ENCODE data around the gene DCXR. TPM values are rescaled to one million over a fixed set of nuclear protein-coding genes. Genes with fewer than 3 reads are reported as not detected.

DCXR gene
- total RNA-seq, 6 donors from 2014 or later = 122 to 358 (median 211) TPM

DNA sequence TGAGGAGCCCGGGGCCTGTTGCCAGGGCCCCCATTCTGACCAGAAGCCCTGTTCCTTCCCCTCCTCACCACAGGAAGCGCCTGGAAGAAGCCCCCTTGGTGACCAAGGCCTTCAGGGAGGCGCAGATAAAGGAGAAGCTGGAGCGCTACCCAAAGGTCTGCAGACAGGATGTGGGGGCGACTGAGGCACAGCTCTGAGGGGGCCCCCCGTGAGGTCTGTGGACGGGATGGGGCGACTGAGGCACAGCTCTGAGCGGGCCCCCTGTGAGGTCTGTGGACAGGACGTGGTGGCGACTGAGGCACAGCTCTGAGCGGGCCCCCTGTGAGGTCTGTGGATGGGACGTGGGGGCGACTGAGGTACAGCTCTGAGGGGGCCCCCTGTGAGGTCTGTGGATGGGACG, 28.1 kb downstream of the DCXR start:
- Histone ChIP-seq H3K36me3 (peaks cover 0 to 15% (median 5%) of the 10 kb centered on the region in 4 donors), H3K9me3 (no peaks in the 10 kb centered on the region), H3K4me3 (no peak overlapping the region), H3K27ac (no peak overlapping the region), H3K4me1 (peaks cover 0 to 26% (median 14%) of the 10 kb centered on the region in 4 donors), H3K27me3 (no peaks in the 10 kb centered on the region)
- ATAC-seq (ENCODE audit: low FRiP score in 2 of 2) (no peak), DNase-seq (peak in 1 of 2 donors; percentile 37)
- TF ChIP-seq, protein P1, sequence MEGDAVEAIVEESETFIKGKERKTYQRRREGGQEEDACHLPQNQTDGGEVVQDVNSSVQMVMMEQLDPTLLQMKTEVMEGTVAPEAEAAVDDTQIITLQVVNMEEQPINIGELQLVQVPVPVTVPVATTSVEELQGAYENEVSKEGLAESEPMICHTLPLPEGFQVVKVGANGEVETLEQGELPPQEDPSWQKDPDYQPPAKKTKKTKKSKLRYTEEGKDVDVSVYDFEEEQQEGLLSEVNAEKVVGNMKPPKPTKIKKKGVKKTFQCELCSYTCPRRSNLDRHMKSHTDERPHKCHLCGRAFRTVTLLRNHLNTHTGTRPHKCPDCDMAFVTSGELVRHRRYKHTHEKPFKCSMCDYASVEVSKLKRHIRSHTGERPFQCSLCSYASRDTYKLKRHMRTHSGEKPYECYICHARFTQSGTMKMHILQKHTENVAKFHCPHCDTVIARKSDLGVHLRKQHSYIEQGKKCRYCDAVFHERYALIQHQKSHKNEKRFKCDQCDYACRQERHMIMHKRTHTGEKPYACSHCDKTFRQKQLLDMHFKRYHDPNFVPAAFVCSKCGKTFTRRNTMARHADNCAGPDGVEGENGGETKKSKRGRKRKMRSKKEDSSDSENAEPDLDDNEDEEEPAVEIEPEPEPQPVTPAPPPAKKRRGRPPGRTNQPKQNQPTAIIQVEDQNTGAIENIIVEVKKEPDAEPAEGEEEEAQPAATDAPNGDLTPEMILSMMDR (IDR thresholded peaks at IDR 0.05) = no peak
- TF ChIP-seq POLR2AphosphoS5 (IDR thresholded peaks at IDR 0.05) (no peak), POLR2A (IDR thresholded peaks at IDR 0.05) (no peak), EP300 (IDR thresholded peaks at IDR 0.05) (no peak)
- 65 to 83% methylated on average over 12 to 15 of the region's 15 CpGs for WGBS, 2 donors

DNA sequence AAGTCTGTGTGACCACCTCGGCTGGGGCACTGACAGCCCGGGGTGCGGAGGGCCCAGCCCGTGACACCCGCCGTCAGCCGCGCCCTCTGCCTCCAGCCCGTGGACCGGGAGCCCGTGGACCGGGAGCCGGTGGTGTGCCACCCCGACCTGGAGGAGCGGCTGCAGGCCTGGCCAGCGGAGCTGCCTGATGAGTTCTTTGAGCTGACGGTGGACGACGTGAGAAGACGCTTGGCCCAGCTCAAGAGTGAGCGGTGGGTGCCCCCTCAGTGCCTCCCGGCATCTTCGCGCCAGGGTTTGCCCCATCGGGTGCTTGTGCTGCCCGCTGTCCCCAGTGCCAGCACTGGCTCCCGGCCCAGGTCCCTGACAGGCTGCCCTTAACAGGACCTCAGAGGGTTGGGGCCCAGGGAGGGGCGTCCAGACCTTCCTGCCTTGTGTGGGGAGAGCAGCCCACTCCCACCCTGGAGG, 28.5 kb downstream of the DCXR start:
- Histone ChIP-seq H3K4me1 (peaks cover 0 to 21% (median 10%) of the 10 kb centered on the region in 4 donors), H3K27ac (no peak overlapping the region), H3K9me3 (no peaks in the 10 kb centered on the region), H3K4me3 (no peak overlapping the region), H3K27me3 (no peaks in the 10 kb centered on the region), H3K36me3 (peaks cover 0 to 15% (median 5%) of the 10 kb centered on the region in 4 donors)
- 82 to 88% methylated on average over 5 to 18 of the region's 28 CpGs for WGBS, 2 donors
- no peak for ATAC-seq (ENCODE audit: low FRiP score in 2 of 2)
- no peak for TF ChIP-seq EP300 (IDR thresholded peaks at IDR 0.05)
- no peak for TF ChIP-seq POLR2AphosphoS5 (IDR thresholded peaks at IDR 0.05)
- peak in 1 of 2 donors; percentile 81 for DNase-seq

DNA sequence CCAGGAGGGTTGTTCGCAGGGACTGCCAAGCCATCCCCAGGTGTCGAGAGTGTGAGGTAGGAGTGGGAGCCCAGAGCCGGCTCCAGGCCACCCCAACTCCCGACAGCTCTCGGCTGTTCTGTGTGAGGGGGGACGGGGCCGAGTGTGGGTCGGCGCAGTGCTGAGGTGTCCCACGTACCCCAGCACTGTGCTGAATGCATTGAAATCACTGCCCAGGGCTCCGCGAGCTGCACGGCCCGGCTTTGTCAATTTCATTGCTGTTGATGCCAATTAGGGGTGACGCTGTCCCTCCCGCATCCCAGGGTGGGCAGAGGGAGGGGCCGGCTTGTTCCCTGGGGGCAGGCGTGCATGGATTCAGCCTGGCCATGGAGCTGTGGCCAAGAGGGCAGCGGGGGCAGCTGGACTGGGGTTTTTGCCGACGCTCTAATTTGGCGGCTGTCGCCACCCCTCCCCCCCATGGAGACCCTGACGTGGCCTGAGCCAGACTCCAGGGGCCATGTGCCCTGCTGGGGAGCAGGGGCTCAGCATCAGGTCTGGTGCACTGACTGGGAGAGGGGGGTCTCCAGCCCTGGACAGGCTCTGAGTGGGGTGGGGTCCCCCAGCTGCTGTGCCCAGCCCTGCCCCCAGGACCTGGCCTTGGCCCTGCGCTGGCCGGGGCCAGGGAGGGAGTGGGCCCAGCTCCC, 29.1 kb downstream of the DCXR start:
- DNase-seq (no peak), ATAC-seq (ENCODE audit: low FRiP score in 2 of 2) (no peak)
- peaks cover 0 to 15% (median 5%) of the 10 kb centered on the region in 4 donors for H3K36me3 ChIP-seq
- no peak overlapping the region for H3K27ac ChIP-seq
- no peaks in the 10 kb centered on the region for H3K9me3 ChIP-seq
- 90% methylated on average over 4 to 26 of the region's 26 CpGs for WGBS, 2 donors
- H3K27me3 ChIP-seq = no peaks in the 10 kb centered on the region
- H3K4me1 ChIP-seq = peaks cover 0 to 21% (median 7%) of the 10 kb centered on the region in 4 donors
- TF ChIP-seq POLR2AphosphoS5 (IDR thresholded peaks at IDR 0.05) (no peak), POLR2A (IDR thresholded peaks at IDR 0.05) (no peak), EP300 (IDR thresholded peaks at IDR 0.05) (no peak)
- TF ChIP-seq, protein P1 (IDR thresholded peaks at IDR 0.05) = no peak
- no peak overlapping the region for H3K4me3 ChIP-seq

DNA sequence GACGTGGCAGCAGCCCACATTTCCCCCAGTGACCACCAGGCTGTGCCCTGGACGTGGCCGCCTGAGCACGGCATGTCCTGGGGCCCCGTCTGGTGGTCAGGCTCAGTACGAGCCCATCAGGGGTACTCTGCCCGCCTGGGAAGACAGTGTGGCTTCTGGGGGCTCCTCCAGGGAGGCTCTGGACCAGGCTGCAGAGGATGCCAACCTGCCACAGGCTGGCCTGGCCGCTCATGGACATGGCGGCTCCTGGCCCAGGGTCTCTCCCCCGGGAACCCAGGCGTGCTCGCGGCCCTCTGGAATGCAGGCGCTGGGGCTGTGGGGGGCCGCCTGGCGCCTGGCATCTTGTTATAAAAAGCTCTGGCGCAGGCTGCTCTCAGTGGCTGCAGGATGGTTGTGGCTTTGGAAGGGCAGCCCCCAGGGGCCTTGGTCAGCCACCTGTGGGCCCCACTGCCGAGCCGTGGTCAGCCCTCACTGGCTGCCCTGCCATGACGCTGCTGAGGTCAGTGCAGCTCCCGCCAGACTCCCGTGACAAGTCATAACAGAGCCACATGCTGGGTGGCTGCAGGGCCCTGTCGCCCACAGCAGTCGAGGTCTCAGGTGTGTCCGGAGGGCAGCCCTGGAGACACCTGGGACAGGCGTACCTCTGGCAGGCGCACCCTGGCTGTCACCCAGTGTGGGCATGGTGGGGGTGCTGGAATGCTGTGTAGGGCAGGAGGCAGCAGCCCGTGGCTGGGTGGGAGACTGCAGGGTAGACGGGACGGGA, 29.8 kb downstream of the DCXR start:
- peak in 1 of 2 donors; percentile 70 for DNase-seq
- WGBS, 2 donors = 90 to 95% methylated on average over 11 to 26 of the region's 30 CpGs
- no peak for ATAC-seq (ENCODE audit: low FRiP score in 2 of 2)
- Histone ChIP-seq H3K4me3 (no peak overlapping the region), H3K27ac (no peak overlapping the region), H3K36me3 (peaks cover 0 to 15% (median 5%) of the 10 kb centered on the region in 4 donors), H3K4me1 (peaks cover 0 to 14% (median 4%) of the 10 kb centered on the region in 4 donors), H3K9me3 (no peaks in the 10 kb centered on the region), H3K27me3 (no peaks in the 10 kb centered on the region)
- TF ChIP-seq, protein P1 (IDR thresholded peaks at IDR 0.05) = no peak
- TF ChIP-seq POLR2AphosphoS5 (IDR thresholded peaks at IDR 0.05) (no peak), POLR2A (IDR thresholded peaks at IDR 0.05) (no peak), EP300 (IDR thresholded peaks at IDR 0.05) (no peak)

DNA sequence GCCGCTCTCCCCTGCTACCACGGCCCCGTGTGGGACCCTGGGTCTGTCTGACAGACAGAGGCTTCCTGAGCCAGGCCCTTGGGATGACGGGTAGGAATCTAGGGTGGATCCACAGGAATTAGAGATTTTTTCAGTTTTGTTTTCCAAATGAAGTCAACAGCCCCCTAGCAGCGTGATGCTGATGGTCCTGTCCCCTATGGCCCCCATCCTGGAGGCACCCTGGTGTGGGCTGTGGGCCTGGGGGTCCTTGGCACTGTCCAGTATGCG, 30.3 kb downstream of the DCXR start:
- Histone ChIP-seq H3K4me3 (no peak overlapping the region), H3K27me3 (no peaks in the 10 kb centered on the region), H3K27ac (no peak overlapping the region), H3K9me3 (no peaks in the 10 kb centered on the region), H3K36me3 (peaks cover 0 to 15% (median 2%) of the 10 kb centered on the region in 4 donors), H3K4me1 (peaks cover 0 to 11% (median 3%) of the 10 kb centered on the region in 4 donors)
- DNase-seq (no peak), ATAC-seq (ENCODE audit: low FRiP score in 2 of 2) (no peak)
- WGBS, 2 donors = 95% methylated on average over 6 of the region's 6 CpGs; no CpG with 5 or more reads in 1 of the 2 donors
- TF ChIP-seq, protein P1 (IDR thresholded peaks at IDR 0.05) = no peak
- no peak for TF ChIP-seq POLR2A (IDR thresholded peaks at IDR 0.05)
- TF ChIP-seq POLR2AphosphoS5 (IDR thresholded peaks at IDR 0.05) = no peak
- TF ChIP-seq EP300 (IDR thresholded peaks at IDR 0.05) = no peak

Data from upper lobe of left lung (tissue), 6 donors.